Measurements from ENCODE around the gene GAD2.

GAD2 gene

DNA sequence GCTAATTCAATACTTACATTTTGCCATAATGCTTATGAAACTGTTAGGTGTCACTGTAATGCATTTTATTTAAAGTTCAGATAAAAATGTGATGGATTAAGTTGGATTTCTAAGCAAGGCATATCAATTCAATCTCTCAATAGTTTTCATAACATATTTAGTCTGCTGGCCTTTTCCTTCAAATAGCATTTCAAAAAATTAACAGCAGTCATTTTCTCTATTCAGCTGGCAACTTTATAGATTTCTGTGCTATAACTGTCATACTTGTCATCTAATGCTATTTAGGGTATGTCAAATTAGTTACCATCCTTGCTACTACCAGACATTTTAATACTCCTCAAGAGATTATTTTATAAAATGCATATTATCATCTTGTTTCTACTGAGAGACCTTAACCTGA, 4.3 kb downstream of the GAD2 start:
- H3K27me3 ChIP-seq (ENCODE audit: insufficient read depth, low read length, poor library complexity) = peaks cover 34% of the 10 kb centered on the region

GRCh38 chr10:26221541-26221940, 5.0 kb downstream of the GAD2 start:
- H3K9ac ChIP-seq (ENCODE audit: low read depth, low read length) = no peak overlapping the region
- no peaks in the 10 kb centered on the region for H4K20me1 ChIP-seq (ENCODE audit: insufficient read depth, low read length)
- H3K4me1 ChIP-seq (ENCODE audit: insufficient read depth, low read length) = peaks cover 3% of the 10 kb centered on the region
- H3K27me3 ChIP-seq (ENCODE audit: insufficient read depth, low read length, poor library complexity) = peaks cover 32% of the 10 kb centered on the region
- H3K36me3 ChIP-seq (ENCODE audit: insufficient read depth, low read length) = no peaks in the 10 kb centered on the region
- no peaks in the 10 kb centered on the region for H3K9me3 ChIP-seq (ENCODE audit: insufficient read depth, low read length, severe bottlenecking)
- no peak overlapping the region for H2AFZ ChIP-seq (ENCODE audit: low read depth, low read length)
- ATAC-seq (ENCODE audit: insufficient read depth, low read depth) (no peak), DNase-seq (no peak)
- no peak overlapping the region for H3K4me3 ChIP-seq (ENCODE audit: low read depth in 1 of 2, low read length in 2 of 2)
- no peak overlapping the region for H3K27ac ChIP-seq (ENCODE audit: low read length)
- no peaks in the 10 kb centered on the region for H3K79me2 ChIP-seq (ENCODE audit: insufficient read depth, low read length)
- no peak overlapping the region for H3K4me2 ChIP-seq (ENCODE audit: insufficient read depth, low read length)
- no peak for TF ChIP-seq EZH2 (IDR thresholded peaks at IDR 0.05; ENCODE audit: borderline replicate concordance, low read depth, low read length, severe bottlenecking)
- TF ChIP-seq, protein P1, sequence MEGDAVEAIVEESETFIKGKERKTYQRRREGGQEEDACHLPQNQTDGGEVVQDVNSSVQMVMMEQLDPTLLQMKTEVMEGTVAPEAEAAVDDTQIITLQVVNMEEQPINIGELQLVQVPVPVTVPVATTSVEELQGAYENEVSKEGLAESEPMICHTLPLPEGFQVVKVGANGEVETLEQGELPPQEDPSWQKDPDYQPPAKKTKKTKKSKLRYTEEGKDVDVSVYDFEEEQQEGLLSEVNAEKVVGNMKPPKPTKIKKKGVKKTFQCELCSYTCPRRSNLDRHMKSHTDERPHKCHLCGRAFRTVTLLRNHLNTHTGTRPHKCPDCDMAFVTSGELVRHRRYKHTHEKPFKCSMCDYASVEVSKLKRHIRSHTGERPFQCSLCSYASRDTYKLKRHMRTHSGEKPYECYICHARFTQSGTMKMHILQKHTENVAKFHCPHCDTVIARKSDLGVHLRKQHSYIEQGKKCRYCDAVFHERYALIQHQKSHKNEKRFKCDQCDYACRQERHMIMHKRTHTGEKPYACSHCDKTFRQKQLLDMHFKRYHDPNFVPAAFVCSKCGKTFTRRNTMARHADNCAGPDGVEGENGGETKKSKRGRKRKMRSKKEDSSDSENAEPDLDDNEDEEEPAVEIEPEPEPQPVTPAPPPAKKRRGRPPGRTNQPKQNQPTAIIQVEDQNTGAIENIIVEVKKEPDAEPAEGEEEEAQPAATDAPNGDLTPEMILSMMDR (IDR thresholded peaks at IDR 0.05; ENCODE audit: borderline replicate concordance, extremely low read depth, low read length, poor library complexity, severe bottlenecking) = no peak

More for the DNA sequence above, 4.3 kb downstream of the GAD2 start:
- no peak overlapping the region for H3K4me2 ChIP-seq (ENCODE audit: insufficient read depth, low read length)
- no peaks in the 10 kb centered on the region for H4K20me1 ChIP-seq (ENCODE audit: insufficient read depth, low read length)
- H3K27ac ChIP-seq (ENCODE audit: low read length) = no peak overlapping the region
- no peak overlapping the region for H3K9ac ChIP-seq (ENCODE audit: low read depth, low read length)
- DNase-seq (no peak), ATAC-seq (ENCODE audit: insufficient read depth, low read depth) (no peak)
- H3K36me3 ChIP-seq (ENCODE audit: insufficient read depth, low read length) = no peaks in the 10 kb centered on the region
- H3K4me1 ChIP-seq (ENCODE audit: insufficient read depth, low read length) = peaks cover 10% of the 10 kb centered on the region
- H3K9me3 ChIP-seq (ENCODE audit: insufficient read depth, low read length, severe bottlenecking) = no peaks in the 10 kb centered on the region
- no peaks in the 10 kb centered on the region for H3K79me2 ChIP-seq (ENCODE audit: insufficient read depth, low read length)
- no peak overlapping the region for H3K4me3 ChIP-seq (ENCODE audit: low read depth in 1 of 2, low read length in 2 of 2)
- TF ChIP-seq, protein P1 (IDR thresholded peaks at IDR 0.05; ENCODE audit: borderline replicate concordance, extremely low read depth, low read length, poor library complexity, severe bottlenecking) = no peak
- no peak for TF ChIP-seq EZH2 (IDR thresholded peaks at IDR 0.05; ENCODE audit: borderline replicate concordance, low read depth, low read length, severe bottlenecking)
- no peak overlapping the region for H2AFZ ChIP-seq (ENCODE audit: low read depth, low read length)

GRCh38 chr10:26222563-26222962, 6.0 kb downstream of the GAD2 start:
- Histone ChIP-seq H3K4me1 (ENCODE audit: insufficient read depth, low read length) (no peaks in the 10 kb centered on the region), H3K36me3 (ENCODE audit: insufficient read depth, low read length) (no peaks in the 10 kb centered on the region), H3K4me3 (ENCODE audit: low read depth in 1 of 2, low read length in 2 of 2) (no peak overlapping the region), H3K27me3 (ENCODE audit: insufficient read depth, low read length, poor library complexity) (peaks cover 30% of the 10 kb centered on the region), H3K4me2 (ENCODE audit: insufficient read depth, low read length) (no peak overlapping the region), H3K9me3 (ENCODE audit: insufficient read depth, low read length, severe bottlenecking) (no peaks in the 10 kb centered on the region), H3K79me2 (ENCODE audit: insufficient read depth, low read length) (no peaks in the 10 kb centered on the region), H3K27ac (ENCODE audit: low read length) (no peak overlapping the region), H4K20me1 (ENCODE audit: insufficient read depth, low read length) (no peaks in the 10 kb centered on the region), H3K9ac (ENCODE audit: low read depth, low read length) (no peak overlapping the region), H2AFZ (ENCODE audit: low read depth, low read length) (no peak overlapping the region)
- ATAC-seq (ENCODE audit: insufficient read depth, low read depth) = no peak
- TF ChIP-seq, protein P1 (IDR thresholded peaks at IDR 0.05; ENCODE audit: borderline replicate concordance, extremely low read depth, low read length, poor library complexity, severe bottlenecking) = no peak
- no peak for TF ChIP-seq EZH2 (IDR thresholded peaks at IDR 0.05; ENCODE audit: borderline replicate concordance, low read depth, low read length, severe bottlenecking)
- no peak for DNase-seq

- H3K36me3 ChIP-seq (ENCODE audit: insufficient read depth, low read length) = no peaks in the 10 kb centered on the region
- H3K4me3 ChIP-seq (ENCODE audit: low read depth in 1 of 2, low read length in 2 of 2) = no peak overlapping the region
- DNase-seq = no peak
- H3K79me2 ChIP-seq (ENCODE audit: insufficient read depth, low read length) = no peaks in the 10 kb centered on the region
- no peak overlapping the region for H3K9ac ChIP-seq (ENCODE audit: low read depth, low read length)
- H3K27me3 ChIP-seq (ENCODE audit: insufficient read depth, low read length, poor library complexity) = peaks cover 30% of the 10 kb centered on the region
- H4K20me1 ChIP-seq (ENCODE audit: insufficient read depth, low read length) = no peaks in the 10 kb centered on the region
- H2AFZ ChIP-seq (ENCODE audit: low read depth, low read length) = no peak overlapping the region
- no peak overlapping the region for H3K27ac ChIP-seq (ENCODE audit: low read length)
- H3K4me1 ChIP-seq (ENCODE audit: insufficient read depth, low read length) = no peaks in the 10 kb centered on the region
- ATAC-seq (ENCODE audit: insufficient read depth, low read depth) = no peak
- no peak for TF ChIP-seq EZH2 (IDR thresholded peaks at IDR 0.05; ENCODE audit: borderline replicate concordance, low read depth, low read length, severe bottlenecking)
- TF ChIP-seq, protein P1 (IDR thresholded peaks at IDR 0.05; ENCODE audit: borderline replicate concordance, extremely low read depth, low read length, poor library complexity, severe bottlenecking) = no peak
- H3K4me2 ChIP-seq (ENCODE audit: insufficient read depth, low read length) = no peak overlapping the region
- no peaks in the 10 kb centered on the region for H3K9me3 ChIP-seq (ENCODE audit: insufficient read depth, low read length, severe bottlenecking)
Observed at GRCh38 chr10:26225322-26225721, 8.7 kb downstream of the GAD2 start.

Data from DND-41 (cell line).